ENCODE results near the gene PRDM16.

DNA sequence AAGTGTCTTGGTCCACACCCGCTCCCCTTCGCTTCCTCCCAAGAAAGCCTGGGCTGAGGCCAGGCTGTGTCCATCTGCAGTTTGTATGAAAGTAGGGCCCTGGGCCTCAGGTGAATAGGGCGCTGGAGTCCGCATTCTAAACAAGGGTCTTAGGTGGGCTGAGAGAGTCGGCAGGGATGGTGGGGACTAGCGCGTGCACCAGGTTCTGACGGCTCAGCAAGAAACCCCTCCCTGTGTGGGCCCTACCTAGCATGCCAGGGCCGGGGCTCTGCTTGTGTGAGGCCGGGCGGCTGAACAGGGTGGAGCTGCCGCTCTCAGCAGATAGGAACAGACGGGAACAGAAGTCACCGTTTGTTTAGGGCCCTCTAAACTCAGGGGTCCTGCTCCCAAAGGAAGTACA is 46.0 kb upstream of the PRDM16 start:
- TF ChIP-seq, protein P1, sequence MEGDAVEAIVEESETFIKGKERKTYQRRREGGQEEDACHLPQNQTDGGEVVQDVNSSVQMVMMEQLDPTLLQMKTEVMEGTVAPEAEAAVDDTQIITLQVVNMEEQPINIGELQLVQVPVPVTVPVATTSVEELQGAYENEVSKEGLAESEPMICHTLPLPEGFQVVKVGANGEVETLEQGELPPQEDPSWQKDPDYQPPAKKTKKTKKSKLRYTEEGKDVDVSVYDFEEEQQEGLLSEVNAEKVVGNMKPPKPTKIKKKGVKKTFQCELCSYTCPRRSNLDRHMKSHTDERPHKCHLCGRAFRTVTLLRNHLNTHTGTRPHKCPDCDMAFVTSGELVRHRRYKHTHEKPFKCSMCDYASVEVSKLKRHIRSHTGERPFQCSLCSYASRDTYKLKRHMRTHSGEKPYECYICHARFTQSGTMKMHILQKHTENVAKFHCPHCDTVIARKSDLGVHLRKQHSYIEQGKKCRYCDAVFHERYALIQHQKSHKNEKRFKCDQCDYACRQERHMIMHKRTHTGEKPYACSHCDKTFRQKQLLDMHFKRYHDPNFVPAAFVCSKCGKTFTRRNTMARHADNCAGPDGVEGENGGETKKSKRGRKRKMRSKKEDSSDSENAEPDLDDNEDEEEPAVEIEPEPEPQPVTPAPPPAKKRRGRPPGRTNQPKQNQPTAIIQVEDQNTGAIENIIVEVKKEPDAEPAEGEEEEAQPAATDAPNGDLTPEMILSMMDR (conservative IDR thresholded peaks at IDR 0.05; ENCODE audit: low read depth, low read length), result no peak
- no peak for TF ChIP-seq FOS (IDR thresholded peaks at IDR 0.05; ENCODE audit: low read depth, low read length)
- TF ChIP-seq POLR2A (IDR thresholded peaks at IDR 0.05; ENCODE audit: low read depth, low read length), result no peak
- no peak for TF ChIP-seq RAD21 (IDR thresholded peaks at IDR 0.05; ENCODE audit: low read length)
